Neural cell (in vitro differentiated cells): ENCODE results near the gene C1QTNF1. TPM values are rescaled to one million over a fixed set of nuclear protein-coding genes. Genes with fewer than 3 reads are reported as not detected.

Source experiments
- H2AFZ ChIP-seq: fragments of 200-600, 300-800 bp; sonication (generic), shearing (Covaris generic); 2 replicates; pipeline ENCODE4 v1.6.0; 2014; ENCODE audit warnings: low read depth, mild to moderate bottlenecking, antibody characterized with exemption, low read length, moderate library complexity
- H3F3A ChIP-seq: fragments of 200-600 bp; shearing (Covaris generic); 2 replicates; pipeline ENCODE4 v1.6.1; 2016; ENCODE audit warnings: mild to moderate bottlenecking, moderate library complexity, mixed read lengths, antibody characterized with exemption, low read length; ENCODE audit not compliant: insufficient read depth, poor library complexity, severe bottlenecking
- H3K27ac ChIP-seq: fragments of 200-600, 300-800 bp; sonication (generic), shearing (Covaris generic); 2 replicates; pipeline ENCODE4 v1.5.1; 2014; ENCODE audit warnings: mild to moderate bottlenecking, low read length, moderate library complexity
- H3K27me3 ChIP-seq: fragments of 300-800, 200-600 bp; sonication (generic), shearing (Covaris generic); 2 replicates; pipeline ENCODE4 v1.6.0; 2014; ENCODE audit warnings: mild to moderate bottlenecking, low read depth, low read length, moderate library complexity; ENCODE audit not compliant: insufficient read depth
- H3K36me3 ChIP-seq: fragments of 300-800, 200-600 bp; sonication (generic), shearing (Covaris generic); 2 replicates; pipeline ENCODE4 v1.5.1; 2014; ENCODE audit warnings: mild to moderate bottlenecking, antibody characterized with exemption, low read length, moderate library complexity; ENCODE audit not compliant: insufficient read depth
- H3K4me2 ChIP-seq: fragments of 300-800, 200-600 bp; sonication (generic), shearing (Covaris generic); 2 replicates; pipeline ENCODE4 v1.6.0; 2014; ENCODE audit warnings: mild to moderate bottlenecking, low read length
- H3K4me3 ChIP-seq: fragments of 300-800, 200-600 bp; sonication (generic), shearing (Covaris generic); 2 replicates; pipeline ENCODE4 v1.5.1; 2014; ENCODE audit warnings: mild to moderate bottlenecking, low read length, moderate library complexity
- H3K79me2 ChIP-seq: fragments of 200-600 bp; shearing (Covaris generic); replicated peaks from 2 replicates; pipeline ENCODE4 v1.6.0; 2014; ENCODE audit warnings: mild to moderate bottlenecking, low read length, moderate library complexity; ENCODE audit not compliant: insufficient read depth
- H3K9ac ChIP-seq: fragments of 300-800, 200-600 bp; sonication (generic), shearing (Covaris generic); 2 replicates; pipeline ENCODE4 v1.6.1; 2016; ENCODE audit warnings: mild to moderate bottlenecking, low read length, mixed read lengths
- H3K9me2 ChIP-seq: fragments of 200-600 bp; shearing (Covaris generic); 2 replicates; pipeline ENCODE4 v1.6.1; 2016; ENCODE audit warnings: mild to moderate bottlenecking, low read length, mixed read lengths; ENCODE audit not compliant: insufficient read depth
- H3K9me3 ChIP-seq: fragments of 200-600, 300-800 bp; sonication (generic), shearing (Covaris generic); 2 replicates; pipeline ENCODE4 v1.6.1; 2016; ENCODE audit warnings: mild to moderate bottlenecking, mixed run types, low read length, moderate library complexity, mixed read lengths
- H4K20me1 ChIP-seq: fragments of 200-600 bp; shearing (Covaris generic); 2 replicates; pipeline ENCODE4 v1.6.1; 2016; ENCODE audit warnings: mild to moderate bottlenecking, mixed run types; ENCODE audit not compliant: insufficient read depth
- EP300 ChIP-seq: fragments of 450-650 bp; conservative IDR thresholded peaks from 2 replicates; pipeline ENCODE4 v1.6.1; 2014; ENCODE audit warnings: antibody characterized with exemption, mild to moderate bottlenecking, moderate library complexity; ENCODE audit not compliant: poor library complexity, severe bottlenecking
- EZH2 ChIP-seq: fragments of 200-600, 300-800 bp; shearing (Covaris generic), sonication (generic); IDR thresholded peaks from 2 replicates; pipeline ENCODE4 v1.6.1; 2014; ENCODE audit warnings: antibody characterized with exemption, low read length, borderline replicate concordance, mild to moderate bottlenecking; ENCODE audit not compliant: insufficient read depth, poor library complexity, severe bottlenecking
- MXI1 ChIP-seq: fragments of 450-650 bp; conservative IDR thresholded peaks from 2 replicates; pipeline ENCODE4 v1.6.1; 2014; ENCODE audit warnings: antibody characterized with exemption, mild to moderate bottlenecking; ENCODE audit not compliant: poor library complexity, severe bottlenecking
- POLR2AphosphoS5 ChIP-seq: IDR thresholded peaks from 2 replicates; pipeline ENCODE4 v1.6.1; 2012
- RAD21 ChIP-seq: fragments of 450-650 bp; conservative IDR thresholded peaks from 2 replicates; pipeline ENCODE4 v1.6.1; 2014; ENCODE audit warnings: antibody characterized with exemption, mild to moderate bottlenecking, moderate library complexity
- SMC3 ChIP-seq: fragments of 450-650 bp; conservative IDR thresholded peaks from 2 replicates; pipeline ENCODE4 v1.6.1; 2014; ENCODE audit warnings: antibody characterized with exemption, mild to moderate bottlenecking, moderate library complexity; ENCODE audit not compliant: poor library complexity
- TAF1 ChIP-seq: IDR thresholded peaks from 2 replicates; pipeline ENCODE4 v1.6.1; 2012; ENCODE audit warnings: low read depth
- polyA plus RNA-seq: library from polyadenylated mRNA; depleted of rRNA; stranded (reverse); fragments of >200 nt; gene quantifications from 2 replicates; pipeline ENCODE4 v1.2.3, GENCODE V29; 2014
- TF ChIP-seq, protein P1 (sequence below): fragments of 450-650 bp; IDR thresholded peaks from 2 replicates; pipeline ENCODE4 v1.5.1; 2014; ENCODE audit warnings: antibody characterized with exemption, mild to moderate bottlenecking, moderate library complexity; ENCODE audit not compliant: poor library complexity, severe bottlenecking
- TF ChIP-seq, protein P2 (sequence below): IDR thresholded peaks from 2 replicates; pipeline ENCODE4 v1.6.1; 2012; ENCODE audit warnings: borderline replicate concordance

The C1QTNF1 gene
- polyA plus RNA-seq, 1 donor from 2014 or later = 0.16 TPM

DNA sequence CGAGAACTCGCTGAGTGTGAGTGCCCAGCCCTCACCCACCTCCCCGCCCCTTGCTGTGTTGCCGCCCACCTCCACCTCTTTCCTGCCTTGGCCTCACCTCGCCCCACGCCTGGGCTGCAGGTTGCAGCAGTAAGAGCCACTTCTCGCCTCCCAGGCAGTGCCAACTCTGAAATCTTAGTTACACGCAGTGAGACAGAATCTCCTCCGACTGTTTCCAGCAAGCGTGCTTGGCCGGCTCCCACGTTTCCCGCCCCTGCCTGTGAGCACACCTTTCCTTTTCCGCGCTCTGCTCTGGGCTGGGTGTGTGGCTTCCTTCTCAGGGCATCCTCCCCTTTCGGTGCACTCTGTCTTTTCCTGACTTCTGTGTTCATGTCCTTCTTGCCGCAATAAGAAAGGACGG lies 56.4 kb downstream of the C1QTNF1 start:
- Histone ChIP-seq H3F3A (no peaks in the 10 kb centered on the region), H3K4me3 (no peak overlapping the region), H3K4me2 (no peak overlapping the region), H2AFZ (no peak overlapping the region), H4K20me1 (no peaks in the 10 kb centered on the region), H3K27me3 (no peaks in the 10 kb centered on the region), H3K9me3 (no peaks in the 10 kb centered on the region), H3K9ac (no peak overlapping the region), H3K36me3 (no peaks in the 10 kb centered on the region), H3K9me2 (no peaks in the 10 kb centered on the region), H3K27ac (no peak overlapping the region), H3K79me2 (no peaks in the 10 kb centered on the region)
- TF ChIP-seq MXI1 (no peak), EP300 (no peak), TAF1 (no peak), EZH2 (no peak), POLR2AphosphoS5 (no peak), SMC3 (no peak), RAD21 (no peak)
- TF ChIP-seq, protein P1, sequence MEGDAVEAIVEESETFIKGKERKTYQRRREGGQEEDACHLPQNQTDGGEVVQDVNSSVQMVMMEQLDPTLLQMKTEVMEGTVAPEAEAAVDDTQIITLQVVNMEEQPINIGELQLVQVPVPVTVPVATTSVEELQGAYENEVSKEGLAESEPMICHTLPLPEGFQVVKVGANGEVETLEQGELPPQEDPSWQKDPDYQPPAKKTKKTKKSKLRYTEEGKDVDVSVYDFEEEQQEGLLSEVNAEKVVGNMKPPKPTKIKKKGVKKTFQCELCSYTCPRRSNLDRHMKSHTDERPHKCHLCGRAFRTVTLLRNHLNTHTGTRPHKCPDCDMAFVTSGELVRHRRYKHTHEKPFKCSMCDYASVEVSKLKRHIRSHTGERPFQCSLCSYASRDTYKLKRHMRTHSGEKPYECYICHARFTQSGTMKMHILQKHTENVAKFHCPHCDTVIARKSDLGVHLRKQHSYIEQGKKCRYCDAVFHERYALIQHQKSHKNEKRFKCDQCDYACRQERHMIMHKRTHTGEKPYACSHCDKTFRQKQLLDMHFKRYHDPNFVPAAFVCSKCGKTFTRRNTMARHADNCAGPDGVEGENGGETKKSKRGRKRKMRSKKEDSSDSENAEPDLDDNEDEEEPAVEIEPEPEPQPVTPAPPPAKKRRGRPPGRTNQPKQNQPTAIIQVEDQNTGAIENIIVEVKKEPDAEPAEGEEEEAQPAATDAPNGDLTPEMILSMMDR = no peak
- TF ChIP-seq, protein P2, sequence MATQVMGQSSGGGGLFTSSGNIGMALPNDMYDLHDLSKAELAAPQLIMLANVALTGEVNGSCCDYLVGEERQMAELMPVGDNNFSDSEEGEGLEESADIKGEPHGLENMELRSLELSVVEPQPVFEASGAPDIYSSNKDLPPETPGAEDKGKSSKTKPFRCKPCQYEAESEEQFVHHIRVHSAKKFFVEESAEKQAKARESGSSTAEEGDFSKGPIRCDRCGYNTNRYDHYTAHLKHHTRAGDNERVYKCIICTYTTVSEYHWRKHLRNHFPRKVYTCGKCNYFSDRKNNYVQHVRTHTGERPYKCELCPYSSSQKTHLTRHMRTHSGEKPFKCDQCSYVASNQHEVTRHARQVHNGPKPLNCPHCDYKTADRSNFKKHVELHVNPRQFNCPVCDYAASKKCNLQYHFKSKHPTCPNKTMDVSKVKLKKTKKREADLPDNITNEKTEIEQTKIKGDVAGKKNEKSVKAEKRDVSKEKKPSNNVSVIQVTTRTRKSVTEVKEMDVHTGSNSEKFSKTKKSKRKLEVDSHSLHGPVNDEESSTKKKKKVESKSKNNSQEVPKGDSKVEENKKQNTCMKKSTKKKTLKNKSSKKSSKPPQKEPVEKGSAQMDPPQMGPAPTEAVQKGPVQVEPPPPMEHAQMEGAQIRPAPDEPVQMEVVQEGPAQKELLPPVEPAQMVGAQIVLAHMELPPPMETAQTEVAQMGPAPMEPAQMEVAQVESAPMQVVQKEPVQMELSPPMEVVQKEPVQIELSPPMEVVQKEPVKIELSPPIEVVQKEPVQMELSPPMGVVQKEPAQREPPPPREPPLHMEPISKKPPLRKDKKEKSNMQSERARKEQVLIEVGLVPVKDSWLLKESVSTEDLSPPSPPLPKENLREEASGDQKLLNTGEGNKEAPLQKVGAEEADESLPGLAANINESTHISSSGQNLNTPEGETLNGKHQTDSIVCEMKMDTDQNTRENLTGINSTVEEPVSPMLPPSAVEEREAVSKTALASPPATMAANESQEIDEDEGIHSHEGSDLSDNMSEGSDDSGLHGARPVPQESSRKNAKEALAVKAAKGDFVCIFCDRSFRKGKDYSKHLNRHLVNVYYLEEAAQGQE = no peak

DNA sequence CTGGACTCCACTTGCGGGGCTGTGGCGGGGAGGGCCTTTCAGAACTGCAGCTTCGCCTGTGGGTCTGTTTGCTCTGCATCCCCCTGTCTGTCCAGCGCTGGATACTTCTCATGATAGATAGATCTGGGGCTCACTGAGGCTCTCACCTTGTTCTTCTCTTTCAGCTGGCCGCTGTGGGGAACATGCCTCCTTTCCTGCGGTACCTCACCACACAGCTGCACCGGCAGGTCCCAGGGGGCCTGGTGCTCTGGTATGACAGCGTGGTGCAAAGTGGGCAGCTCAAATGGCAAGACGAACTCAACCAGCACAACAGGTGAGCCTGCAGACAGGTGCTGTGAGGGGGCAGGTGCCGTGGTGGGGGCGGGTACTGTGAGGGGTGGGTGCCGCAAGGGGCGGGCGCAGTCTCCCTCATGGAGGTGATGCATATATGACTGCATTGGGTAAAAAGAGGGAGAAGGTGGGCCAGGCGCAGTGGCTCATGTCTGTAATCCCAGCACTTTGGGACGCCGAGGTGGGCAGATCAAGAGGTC lies 56.9 kb downstream of the C1QTNF1 start:
- no peaks in the 10 kb centered on the region for H4K20me1 ChIP-seq
- no peak overlapping the region for H3K27ac ChIP-seq
- TF ChIP-seq POLR2AphosphoS5 (no peak), MXI1 (no peak), EP300 (no peak), RAD21 (no peak), TAF1 (no peak), SMC3 (no peak), EZH2 (no peak)
- TF ChIP-seq, protein P1 = no peak
- TF ChIP-seq, protein P2 = no peak
- no peaks in the 10 kb centered on the region for H3K9me3 ChIP-seq
- H3K9me2 ChIP-seq = no peaks in the 10 kb centered on the region
- no peak overlapping the region for H3K4me3 ChIP-seq
- H3K4me2 ChIP-seq = no peak overlapping the region
- no peak overlapping the region for H3K9ac ChIP-seq
- H3K79me2 ChIP-seq = no peaks in the 10 kb centered on the region
- no peaks in the 10 kb centered on the region for H3K27me3 ChIP-seq
- H2AFZ ChIP-seq = no peak overlapping the region
- H3F3A ChIP-seq = no peaks in the 10 kb centered on the region
- no peaks in the 10 kb centered on the region for H3K36me3 ChIP-seq
